NCI-H1694 (cell line): ENCODE measurements around the gene GAS2L1.
"Not testable (repeated sequence)": the region's sequence is repeated elsewhere in the genome, so short reads cannot be mapped to it uniquely, and the experiment has no call there.

ENCODE experiments used
- DNase-seq: peaks from one replicate; lab custom pipeline; 2025; lab: John Stamatoyannopoulos, UW

GAS2L1 gene

GRCh38 chr22:29342177-29342576, 35.7 kb downstream of the GAS2L1 start:
- no peak for DNase-seq

DNA sequence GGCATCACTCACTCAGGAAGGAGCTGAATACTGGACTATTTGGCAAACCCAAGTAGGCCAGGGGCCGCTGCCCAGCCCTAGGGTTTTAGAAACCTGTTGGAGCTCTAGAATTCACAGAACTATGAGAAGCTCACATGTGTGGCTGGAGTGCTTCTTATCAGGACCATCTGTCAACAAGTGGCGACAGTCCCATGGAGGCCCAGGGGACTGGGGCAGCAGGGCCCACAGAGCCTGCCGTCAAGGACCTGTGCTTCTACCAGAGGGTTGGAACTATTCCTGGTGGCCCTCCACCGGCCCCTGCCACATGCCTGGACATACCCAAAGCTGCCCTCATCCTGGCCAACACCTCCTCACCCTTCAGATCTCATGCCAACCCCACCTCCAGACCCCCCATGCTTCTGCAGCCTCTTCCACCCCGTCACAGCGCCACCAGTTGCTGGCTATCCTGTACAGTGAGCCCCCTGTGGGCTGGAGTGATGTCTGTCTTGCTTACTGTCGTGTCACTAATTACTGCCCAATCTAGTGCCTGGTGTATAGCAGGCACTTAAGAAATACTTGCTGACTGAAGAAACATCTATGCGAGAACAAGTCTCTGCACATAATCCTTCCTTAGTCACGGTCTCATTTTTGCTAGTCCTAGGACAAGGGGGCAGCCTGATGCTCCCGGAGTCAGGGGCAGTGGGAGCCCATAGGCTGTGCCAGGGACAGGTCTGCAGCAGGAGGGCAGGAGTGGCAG, 36.3 kb downstream of the GAS2L1 start:
- DNase-seq = no peak

- peak; percentile 87 for DNase-seq
Measured at GRCh38 chr22:29343313-29343805, 36.9 kb downstream of the GAS2L1 start.

DNA sequence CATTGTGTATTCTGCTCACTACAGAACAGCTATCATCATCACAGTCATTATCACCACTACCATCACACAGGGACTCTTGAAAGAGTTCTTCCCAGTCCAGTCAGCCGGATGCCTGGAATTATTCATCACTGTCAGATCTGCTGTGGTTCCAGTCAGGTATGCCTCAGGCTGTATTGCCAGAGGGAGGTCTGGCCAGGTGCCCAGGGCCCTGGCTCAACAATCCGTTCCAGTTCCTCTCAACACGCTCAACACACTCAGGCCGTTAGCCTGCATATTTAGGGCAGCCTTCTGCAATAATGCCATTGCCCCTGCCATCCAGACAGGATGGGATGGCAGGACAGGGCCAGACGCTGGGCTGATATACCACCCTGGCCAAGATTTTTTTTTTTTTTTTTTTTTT, 37.7 kb downstream of the GAS2L1 start:
- peak; percentile 57 for DNase-seq

DNA sequence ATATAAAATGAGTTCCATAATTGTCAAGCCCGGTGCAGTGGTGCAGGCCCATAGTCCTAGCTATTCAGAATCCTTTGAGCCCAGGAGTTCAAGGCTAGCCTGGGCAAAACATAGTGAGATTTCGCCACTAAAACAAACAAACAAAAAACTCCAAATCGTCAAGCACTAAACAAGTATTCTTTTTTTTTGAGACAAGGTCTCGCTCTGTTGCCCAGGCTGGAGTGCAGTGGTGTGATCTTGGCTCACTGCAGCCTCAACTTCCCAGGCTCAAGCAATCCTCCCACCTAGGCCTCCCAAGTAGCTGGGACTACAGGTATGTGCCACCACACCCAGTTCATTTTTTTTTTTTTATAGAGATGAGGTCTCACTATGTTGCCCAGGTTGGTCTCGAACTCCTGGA, 38.4 kb downstream of the GAS2L1 start:
- DNase-seq = not testable (repeated sequence)

GRCh38 chr22:29345932-29346331, 39.5 kb downstream of the GAS2L1 start:
- no peak for DNase-seq

GRCh38 chr22:29346659-29347058, 40.2 kb downstream of the GAS2L1 start:
- peak; percentile 92 for DNase-seq

GRCh38 chr22:29348041-29348440, 41.6 kb downstream of the GAS2L1 start:
- no peak for DNase-seq

- DNase-seq = no peak
Measured at GRCh38 chr22:29348956-29349355, 42.5 kb downstream of the GAS2L1 start.

- DNase-seq = no peak
Measured at GRCh38 chr22:29351042-29351441, 44.6 kb downstream of the GAS2L1 start.

DNA sequence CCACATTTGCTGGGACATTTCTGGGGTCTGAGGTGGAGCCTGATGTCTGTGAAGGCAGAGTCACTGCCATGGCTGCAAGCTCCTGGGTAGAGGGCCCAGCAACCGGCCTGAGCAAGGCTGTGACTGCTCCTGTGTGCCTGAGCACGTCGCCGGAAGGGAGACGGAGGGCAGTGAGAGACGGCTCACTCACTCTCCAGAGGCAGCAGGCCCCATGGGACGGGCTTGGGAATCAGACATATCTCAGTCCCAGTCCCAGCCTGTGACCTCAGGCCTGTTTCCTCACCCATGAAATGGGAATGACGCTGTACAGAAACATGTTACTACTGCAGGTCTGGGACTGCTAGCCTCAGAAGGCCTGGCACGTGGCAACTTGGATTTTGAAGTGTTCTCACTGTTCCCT, 45.4 kb downstream of the GAS2L1 start:
- DNase-seq = no peak

- no peak for DNase-seq
Measured at GRCh38 chr22:29352778-29353177, 46.3 kb downstream of the GAS2L1 start.

- DNase-seq = no peak
Measured at GRCh38 chr22:29353286-29353685, 46.8 kb downstream of the GAS2L1 start.

DNA sequence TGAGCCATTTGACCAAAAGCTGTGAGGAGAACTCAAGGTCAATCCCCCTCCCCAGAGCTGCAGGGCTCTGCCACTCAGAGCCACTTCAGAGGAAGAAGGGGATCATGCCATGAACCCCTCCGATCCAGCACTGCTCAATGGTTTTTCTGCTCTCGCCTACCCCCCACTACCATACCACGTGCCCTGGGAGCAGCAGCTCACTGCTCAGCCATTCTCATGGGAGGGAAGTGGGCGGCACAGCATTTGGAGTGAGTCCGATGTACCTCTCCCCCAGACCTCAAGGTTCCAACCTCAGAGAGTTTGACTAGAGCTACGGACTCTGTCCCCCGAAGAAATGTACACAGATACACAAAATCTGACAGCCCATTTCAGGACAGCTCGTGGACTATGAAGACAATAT, 47.4 kb downstream of the GAS2L1 start:
- DNase-seq = no peak

GRCh38 chr22:29357193-29357890, 50.9 kb downstream of the GAS2L1 start:
- not testable (repeated sequence) for DNase-seq

DNA sequence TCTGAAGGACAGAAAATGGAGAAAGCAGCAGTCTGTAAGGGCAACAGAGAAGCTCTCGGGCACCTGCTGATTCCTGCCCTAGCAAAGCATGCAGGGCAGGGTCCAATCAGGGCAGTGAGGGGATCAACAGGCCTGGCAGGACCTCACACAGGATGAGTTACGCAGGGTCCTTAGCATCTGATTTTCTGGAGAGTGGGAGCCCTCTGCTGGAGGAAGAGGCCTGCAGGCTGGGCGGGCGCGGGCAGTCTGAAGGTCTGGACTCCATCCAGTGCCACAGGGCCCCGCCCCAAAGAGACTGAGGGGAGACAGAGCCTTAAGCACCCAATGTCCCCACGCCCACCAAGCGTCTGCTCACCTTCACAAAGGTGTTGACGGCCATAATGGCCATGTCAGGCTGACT, 53.0 kb downstream of the GAS2L1 start:
- peak; percentile 49 for DNase-seq
